Measurements from ENCODE around the gene IZUMO1R. TPM values are rescaled to one million over a fixed set of nuclear protein-coding genes. Genes with fewer than 3 reads are reported as not detected.
"Not testable (repeated sequence)": the region's sequence is repeated elsewhere in the genome, so short reads cannot be mapped to it uniquely, and the experiment has no call there.

The IZUMO1R gene
- total RNA-seq, 1 experiment from 2014 or later: 0.11 TPM

- DNase-seq (ENCODE audit: low read depth): no peak
Measured at GRCh38 chr11:94322501-94322900, 18.1 kb downstream of the IZUMO1R start.

GRCh38 chr11:94325681-94326080, 21.3 kb downstream of the IZUMO1R start:
- DNase-seq (ENCODE audit: low read depth): peak; percentile 58

DNA sequence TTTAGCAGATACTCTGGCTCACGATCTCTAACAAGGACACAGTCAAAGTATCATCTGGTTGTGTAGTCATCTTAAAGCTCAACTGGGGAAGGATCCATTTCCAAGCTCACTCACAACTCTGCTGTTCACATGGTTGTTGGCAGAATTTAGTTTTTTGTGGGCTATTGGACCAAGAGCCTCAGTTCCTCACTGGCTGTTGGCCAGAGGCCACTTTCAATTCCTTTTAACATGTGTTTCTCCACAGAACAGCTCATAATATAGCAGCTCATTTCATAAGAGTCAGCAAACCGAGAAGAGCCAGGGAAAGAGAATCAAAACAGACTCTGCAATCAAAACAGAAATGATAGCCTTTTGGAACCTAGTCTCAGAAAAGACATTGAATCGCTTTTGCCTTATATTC, 22.6 kb downstream of the IZUMO1R start:
- no peak for DNase-seq (ENCODE audit: low read depth)

GRCh38 chr11:94328587-94329080, 24.3 kb downstream of the IZUMO1R start:
- DNase-seq (ENCODE audit: low read depth): no peak

DNA sequence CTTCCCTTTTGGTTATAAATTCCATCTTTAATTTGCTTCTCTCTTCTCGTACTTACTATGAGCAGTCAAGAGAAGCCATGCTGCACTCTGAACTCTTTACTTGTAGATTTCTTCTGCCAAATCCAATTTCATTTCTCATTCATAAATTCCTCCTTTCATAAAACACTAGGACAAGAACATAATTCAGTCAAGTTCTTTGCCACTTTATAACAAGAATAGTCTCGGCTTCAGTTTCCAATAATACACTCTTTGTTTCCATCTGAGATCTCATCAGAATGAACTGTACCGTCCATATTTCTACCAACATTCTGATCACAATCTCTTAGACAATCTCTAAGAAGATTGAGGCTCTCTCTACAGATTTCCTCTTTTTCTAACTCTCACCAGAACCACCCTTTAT, 25.1 kb downstream of the IZUMO1R start:
- no peak for DNase-seq (ENCODE audit: low read depth)

DNA sequence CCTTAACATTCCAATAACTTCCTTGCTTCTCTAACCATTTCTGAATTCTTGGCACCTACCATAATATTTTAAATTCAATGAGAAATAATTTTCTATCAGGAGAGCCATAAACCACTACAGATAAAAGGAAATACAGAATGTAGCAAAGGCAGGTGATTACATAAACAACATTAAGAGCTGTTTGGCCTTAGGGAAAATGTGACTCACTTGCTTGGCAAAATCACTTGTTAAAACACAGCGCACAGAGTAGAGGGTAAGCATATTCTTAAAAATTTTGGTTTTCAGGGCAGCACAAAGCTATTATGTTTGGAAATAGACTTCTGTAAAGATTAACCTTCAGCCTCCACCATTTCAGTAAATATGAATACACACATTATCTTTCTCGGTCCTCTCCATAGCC, 26.4 kb downstream of the IZUMO1R start:
- DNase-seq (ENCODE audit: low read depth): no peak

- DNase-seq (ENCODE audit: low read depth): no peak
Measured at GRCh38 chr11:94332814-94333213, 28.4 kb downstream of the IZUMO1R start.

DNA sequence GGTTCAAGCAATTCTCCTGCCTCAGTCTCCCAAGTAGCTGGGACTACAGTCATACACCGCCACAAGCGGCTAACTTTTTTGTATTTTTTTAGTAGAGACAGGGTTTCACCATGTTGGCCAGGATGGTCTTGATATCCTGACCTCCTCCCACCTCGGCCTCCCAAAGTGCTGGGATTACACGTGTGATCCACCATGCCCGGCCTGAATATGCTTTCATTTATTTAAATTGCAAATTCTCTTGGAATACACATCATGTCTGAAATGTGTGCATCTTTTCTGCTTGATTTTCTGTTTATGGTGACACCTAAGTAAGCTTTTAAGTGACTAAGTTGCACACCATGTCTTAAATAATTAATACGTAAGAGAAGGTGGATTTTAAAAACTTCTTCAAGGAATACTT, 31.7 kb downstream of the IZUMO1R start:
- DNase-seq (ENCODE audit: low read depth): no peak

DNA sequence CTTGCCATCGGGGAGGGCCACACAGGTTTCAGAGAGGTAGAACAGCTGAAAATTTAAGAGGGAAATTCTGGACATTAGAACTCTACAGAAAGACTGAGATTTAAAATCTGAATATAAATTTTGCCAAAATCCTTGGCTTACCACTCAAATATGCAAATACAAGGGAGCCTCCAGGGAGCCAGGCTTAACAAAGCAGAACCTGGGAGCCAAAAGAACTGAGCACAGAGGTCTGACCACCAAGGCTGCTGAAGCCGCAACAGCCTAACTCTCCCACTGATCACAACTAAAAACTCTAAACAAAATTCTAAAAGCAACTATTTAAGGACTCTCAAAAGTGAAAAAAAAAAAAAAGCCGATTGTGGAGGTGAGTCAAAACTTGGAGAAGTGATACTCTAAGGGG, 34.3 kb downstream of the IZUMO1R start:
- DNase-seq (ENCODE audit: low read depth): no peak

DNA sequence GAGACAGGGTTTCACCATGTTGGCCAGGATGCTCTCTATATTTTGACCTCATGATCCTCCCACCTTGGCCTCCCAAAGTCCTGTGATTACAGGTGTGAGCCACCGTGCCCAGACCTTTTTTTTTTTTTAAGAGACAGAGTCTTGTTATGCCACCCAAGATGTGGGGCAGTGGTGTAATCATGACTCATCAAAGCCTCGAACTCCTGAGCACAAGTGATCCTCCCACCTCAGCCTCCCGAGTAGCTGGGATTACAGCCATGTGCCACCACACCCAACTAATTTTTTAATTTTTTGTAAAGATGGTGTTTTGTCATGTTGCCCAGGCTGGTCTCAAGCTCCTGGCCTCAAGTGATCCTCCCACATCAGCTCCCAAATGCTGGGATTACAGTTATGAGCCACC, 37.9 kb downstream of the IZUMO1R start:
- DNase-seq (ENCODE audit: low read depth): peak; percentile 38

- no peak for DNase-seq (ENCODE audit: low read depth)
Measured at GRCh38 chr11:94343495-94343894, 39.1 kb downstream of the IZUMO1R start.

GRCh38 chr11:94346311-94346710, 41.9 kb downstream of the IZUMO1R start:
- not testable (repeated sequence) for DNase-seq (ENCODE audit: low read depth)

GRCh38 chr11:94350850-94351563, 46.6 kb downstream of the IZUMO1R start:
- not testable (repeated sequence) for DNase-seq (ENCODE audit: low read depth)

Other genes with a start within 250 kb of the IZUMO1R start
- 30.3 and 37.3 TPM in 2 replicates for gene PANX1, start 175.7 kb upstream of the IZUMO1R start, total RNA-seq (2014; rRNA removed; shearing (Covaris generic))
- 0.05 TPM in 1 of 2 replicates, not detected in the other for gene GPR83, start 96.8 kb downstream of the IZUMO1R start, total RNA-seq (2014; rRNA removed; shearing (Covaris generic))
- gene MRE11, start 189.3 kb downstream of the IZUMO1R start, total RNA-seq (2014; rRNA removed; shearing (Covaris generic)): 14.9 and 19.3 TPM in 2 replicates
- 4.3 and 7.9 TPM in 2 replicates for gene ANKRD49, start 189.4 kb downstream of the IZUMO1R start, total RNA-seq (2014; rRNA removed; shearing (Covaris generic))
- gene C11orf97, start 207.9 kb downstream of the IZUMO1R start, total RNA-seq (2014; rRNA removed; shearing (Covaris generic)): not detected in 2 replicates
- gene FUT4, start 239.3 kb downstream of the IZUMO1R start, total RNA-seq (2014; rRNA removed; shearing (Covaris generic)): 1.8 and 2.3 TPM in 2 replicates

Measured in HT1080 (cell line).